Mammary epithelial cell (primary cell): ENCODE data around the gene CXCR3.

Experiments used
- EZH2 ChIP-seq: IDR thresholded peaks from 2 replicates; pipeline ENCODE4 v1.6.1; 2012; ENCODE audit warnings: low read length, inconsistent platforms, borderline replicate concordance
- TF ChIP-seq, protein P1 (sequence below), 2 donors: IDR thresholded peaks in 1 of 2; conservative IDR thresholded peaks in 1 of 2; 2 replicates each; pipeline ENCODE4 v1.5.1; 2011 to 2012; ENCODE audit warnings: inconsistent platforms in 2 of 2, low read length in 2 of 2, mild to moderate bottlenecking in 2 of 2, control low read depth in 1 of 2, low read depth in 1 of 2; ENCODE audit not compliant: insufficient read depth in 1 of 2; ENCODE audit errors: extremely low read depth in 1 of 2

DNA sequence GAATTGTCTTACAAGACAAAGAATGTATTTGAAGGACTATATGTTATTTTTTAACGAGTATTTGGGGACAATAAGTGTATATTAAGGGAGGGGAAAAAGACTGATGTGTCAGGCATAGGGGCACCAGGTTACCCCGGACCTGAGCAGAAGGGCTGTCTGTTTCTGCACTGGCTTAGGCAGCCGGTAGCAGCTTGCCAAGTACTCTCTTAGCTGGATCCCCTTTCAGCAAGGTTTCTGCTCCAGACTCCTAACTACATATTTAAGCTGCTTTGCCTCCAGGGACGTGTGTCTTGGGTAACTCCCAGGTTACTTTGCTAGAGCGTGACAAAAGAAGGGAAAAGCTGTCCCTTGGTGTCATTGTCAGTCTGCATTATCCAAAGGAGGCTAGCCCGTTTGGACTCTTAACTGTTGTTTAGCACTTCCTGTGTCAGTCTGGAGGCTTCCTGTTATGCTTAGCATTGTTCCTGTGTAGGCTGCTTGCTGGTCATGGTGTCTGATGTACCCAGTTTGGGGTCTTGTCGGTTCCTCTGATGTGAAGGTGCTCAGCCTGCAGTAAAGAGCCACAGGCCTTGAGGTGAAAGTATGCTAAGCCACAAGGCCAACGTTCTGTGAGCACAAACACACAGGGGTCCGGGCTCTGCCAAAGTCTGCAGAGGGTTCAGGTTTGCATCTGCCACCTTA, 11.6 kb downstream of the CXCR3 start:
- TF ChIP-seq, protein P1, sequence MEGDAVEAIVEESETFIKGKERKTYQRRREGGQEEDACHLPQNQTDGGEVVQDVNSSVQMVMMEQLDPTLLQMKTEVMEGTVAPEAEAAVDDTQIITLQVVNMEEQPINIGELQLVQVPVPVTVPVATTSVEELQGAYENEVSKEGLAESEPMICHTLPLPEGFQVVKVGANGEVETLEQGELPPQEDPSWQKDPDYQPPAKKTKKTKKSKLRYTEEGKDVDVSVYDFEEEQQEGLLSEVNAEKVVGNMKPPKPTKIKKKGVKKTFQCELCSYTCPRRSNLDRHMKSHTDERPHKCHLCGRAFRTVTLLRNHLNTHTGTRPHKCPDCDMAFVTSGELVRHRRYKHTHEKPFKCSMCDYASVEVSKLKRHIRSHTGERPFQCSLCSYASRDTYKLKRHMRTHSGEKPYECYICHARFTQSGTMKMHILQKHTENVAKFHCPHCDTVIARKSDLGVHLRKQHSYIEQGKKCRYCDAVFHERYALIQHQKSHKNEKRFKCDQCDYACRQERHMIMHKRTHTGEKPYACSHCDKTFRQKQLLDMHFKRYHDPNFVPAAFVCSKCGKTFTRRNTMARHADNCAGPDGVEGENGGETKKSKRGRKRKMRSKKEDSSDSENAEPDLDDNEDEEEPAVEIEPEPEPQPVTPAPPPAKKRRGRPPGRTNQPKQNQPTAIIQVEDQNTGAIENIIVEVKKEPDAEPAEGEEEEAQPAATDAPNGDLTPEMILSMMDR (conservative IDR thresholded peaks at IDR 0.05 in 1 of 2, IDR thresholded peaks at IDR 0.05 in 1 of 2; ENCODE audit: extremely low read depth in 1 of 2, insufficient read depth in 1 of 2, low read depth in 1 of 2, low read length in 2 of 2): no peak
- no peak for TF ChIP-seq EZH2
